RWPE2 (cell line): ENCODE results near the gene TBL1XR1.

Source experiments
- ATAC-seq: fragments of 200-7000 bp; cut with Tn5 transposase; 3 replicates; pipeline ENCODE4 v1.9.1; 2021; ENCODE audit warnings: low read depth
- DNase-seq: peaks from one replicate; pipeline ENCODE4 v3.0.0-alpha.2; 2020; ENCODE audit warnings: low spot score
- H3K27ac ChIP-seq: fragments of 450-650 bp; 2 replicates; pipeline ENCODE4 v1.5.1; 2017; ENCODE audit warnings: mild to moderate bottlenecking; ENCODE audit not compliant: poor library complexity, severe bottlenecking
- H3K27me3 ChIP-seq: fragments of 250-450 bp; sonication (Bioruptor Pico); 2 replicates; pipeline ENCODE4 v1.5.1; 2021; ENCODE audit warnings: mild to moderate bottlenecking, moderate library complexity; ENCODE audit not compliant: insufficient read depth, poor library complexity, severe bottlenecking
- H3K36me3 ChIP-seq: fragments of 250-450 bp; sonication (Bioruptor Pico); 2 replicates; pipeline ENCODE4 v1.5.1; 2020; ENCODE audit warnings: low read depth, mild to moderate bottlenecking, moderate library complexity
- H3K4me1 ChIP-seq: fragments of 250-450 bp; sonication (Bioruptor Pico); 2 replicates; pipeline ENCODE4 v1.5.1; 2021; ENCODE audit warnings: mild to moderate bottlenecking, moderate library complexity; ENCODE audit not compliant: insufficient read depth, poor library complexity, severe bottlenecking
- H3K4me3 ChIP-seq: fragments of 250-450 bp; sonication (Bioruptor Pico); 2 replicates; pipeline ENCODE4 v1.5.1; 2021; ENCODE audit warnings: mild to moderate bottlenecking, moderate library complexity; ENCODE audit not compliant: severe bottlenecking
- H3K9me3 ChIP-seq: fragments of 250-450 bp; sonication (Bioruptor Pico); 2 replicates; pipeline ENCODE4 v1.5.1; 2021; ENCODE audit warnings: mild to moderate bottlenecking, moderate library complexity; ENCODE audit not compliant: severe bottlenecking
- TF ChIP-seq, protein P1 (sequence below): fragments of 450-650 bp; IDR thresholded peaks from one replicate; pipeline ENCODE4 v1.5.1; 2017; ENCODE audit warnings: mild to moderate bottlenecking, moderate library complexity; ENCODE audit not compliant: poor library complexity, severe bottlenecking

The TBL1XR1 gene

DNA sequence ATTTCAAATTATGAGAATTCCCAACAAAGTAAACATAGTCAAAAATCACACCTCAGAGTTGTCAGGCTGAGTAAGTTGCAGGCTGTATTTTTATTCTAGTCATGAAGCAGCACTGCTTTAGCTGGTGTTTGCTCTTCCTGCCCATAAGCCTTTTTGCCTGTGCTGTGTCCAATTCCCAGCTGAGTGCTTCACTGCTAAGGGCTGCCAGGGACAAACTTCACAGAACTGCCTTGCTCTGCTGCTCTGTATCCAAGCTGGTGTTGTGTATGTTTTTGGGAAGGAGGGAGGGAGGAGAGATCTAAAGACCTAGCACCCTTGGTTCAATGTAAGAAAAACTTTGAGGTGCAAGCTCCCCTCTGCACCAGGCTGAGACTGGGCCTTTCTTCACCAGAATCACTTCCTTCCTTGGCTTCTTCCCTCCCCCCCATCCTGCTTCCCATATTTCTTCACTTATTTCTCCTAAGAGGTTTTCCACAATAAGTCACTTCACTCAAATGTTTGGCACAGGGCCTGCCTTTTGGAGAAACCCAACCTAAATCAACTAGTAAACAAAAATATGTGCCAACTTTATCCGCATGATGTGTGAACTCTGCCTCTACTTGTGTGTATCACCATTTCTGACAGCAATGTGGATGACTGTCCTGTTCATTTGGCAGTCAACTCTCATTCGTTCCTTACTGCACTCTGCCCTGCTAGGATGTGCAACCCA lies 156.1 kb downstream of the TBL1XR1 start:
- Histone ChIP-seq H3K36me3 (peaks cover 85% of the 10 kb centered on the region), H3K4me3 (no peak overlapping the region), H3K27me3 (no peaks in the 10 kb centered on the region), H3K4me1 (peaks cover 14% of the 10 kb centered on the region), H3K27ac (peak overlapping the region; percentile 17), H3K9me3 (peaks cover 8% of the 10 kb centered on the region)
- DNase-seq (no peak), ATAC-seq (peak; percentile 49)
- TF ChIP-seq, protein P1, sequence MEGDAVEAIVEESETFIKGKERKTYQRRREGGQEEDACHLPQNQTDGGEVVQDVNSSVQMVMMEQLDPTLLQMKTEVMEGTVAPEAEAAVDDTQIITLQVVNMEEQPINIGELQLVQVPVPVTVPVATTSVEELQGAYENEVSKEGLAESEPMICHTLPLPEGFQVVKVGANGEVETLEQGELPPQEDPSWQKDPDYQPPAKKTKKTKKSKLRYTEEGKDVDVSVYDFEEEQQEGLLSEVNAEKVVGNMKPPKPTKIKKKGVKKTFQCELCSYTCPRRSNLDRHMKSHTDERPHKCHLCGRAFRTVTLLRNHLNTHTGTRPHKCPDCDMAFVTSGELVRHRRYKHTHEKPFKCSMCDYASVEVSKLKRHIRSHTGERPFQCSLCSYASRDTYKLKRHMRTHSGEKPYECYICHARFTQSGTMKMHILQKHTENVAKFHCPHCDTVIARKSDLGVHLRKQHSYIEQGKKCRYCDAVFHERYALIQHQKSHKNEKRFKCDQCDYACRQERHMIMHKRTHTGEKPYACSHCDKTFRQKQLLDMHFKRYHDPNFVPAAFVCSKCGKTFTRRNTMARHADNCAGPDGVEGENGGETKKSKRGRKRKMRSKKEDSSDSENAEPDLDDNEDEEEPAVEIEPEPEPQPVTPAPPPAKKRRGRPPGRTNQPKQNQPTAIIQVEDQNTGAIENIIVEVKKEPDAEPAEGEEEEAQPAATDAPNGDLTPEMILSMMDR = no peak

GRCh38 chr3:177039490-177040274 lies 157.6 kb downstream of the TBL1XR1 start:
- Histone ChIP-seq H3K36me3 (peaks cover 76% of the 10 kb centered on the region), H3K9me3 (peaks cover 8% of the 10 kb centered on the region), H3K4me1 (peaks cover 14% of the 10 kb centered on the region), H3K4me3 (no peak overlapping the region), H3K27ac (peak overlapping the region; percentile 17), H3K27me3 (no peaks in the 10 kb centered on the region)
- TF ChIP-seq, protein P1 = no peak
- ATAC-seq (peak; percentile 74; the same call in 2 of the 3 replicates), DNase-seq (no peak)

GRCh38 chr3:177037241-177037640 lies 160.0 kb downstream of the TBL1XR1 start:
- Histone ChIP-seq H3K36me3 (peaks cover 77% of the 10 kb centered on the region), H3K4me3 (no peak overlapping the region), H3K9me3 (no peaks in the 10 kb centered on the region), H3K4me1 (peaks cover 14% of the 10 kb centered on the region), H3K27me3 (no peaks in the 10 kb centered on the region), H3K27ac (no peak overlapping the region)
- DNase-seq (no peak), ATAC-seq (no peak)
- TF ChIP-seq, protein P1 = no peak

DNA sequence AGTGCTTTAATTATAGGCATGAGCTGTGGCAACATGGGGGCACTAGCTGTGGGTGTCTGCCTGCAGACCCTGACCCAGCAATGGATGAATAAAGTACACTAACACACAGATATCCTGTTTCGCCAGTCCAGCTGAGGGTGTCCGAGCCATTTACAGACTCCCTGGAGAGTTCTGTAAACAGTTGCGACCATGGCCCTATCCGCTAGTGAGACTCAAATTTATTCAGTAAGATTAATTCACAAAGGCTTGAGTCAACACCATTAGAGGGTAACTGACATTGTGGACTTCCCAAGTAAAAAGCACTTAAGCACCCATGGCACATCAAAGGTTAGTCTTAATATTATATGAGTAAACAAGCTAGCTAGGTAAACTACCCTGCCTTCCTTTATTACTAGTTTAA lies 161.6 kb downstream of the TBL1XR1 start:
- Histone ChIP-seq H3K9me3 (no peaks in the 10 kb centered on the region), H3K36me3 (peaks cover 81% of the 10 kb centered on the region), H3K4me1 (peaks cover 9% of the 10 kb centered on the region), H3K27me3 (no peaks in the 10 kb centered on the region), H3K4me3 (no peak overlapping the region), H3K27ac (no peak overlapping the region)
- DNase-seq (no peak), ATAC-seq (no peak)
- TF ChIP-seq, protein P1 = no peak
